GM18861 (cell line): ENCODE data around the gene MRPS12.
"Not testable (repeated sequence)": the region's sequence is repeated elsewhere in the genome, so short reads cannot be mapped to it uniquely, and the experiment has no call there.

Experiments used
- ATAC-seq: cut with Tn5 transposase; IDR thresholded peaks from one replicate; pipeline ENCODE4 v1.9.1; 2021; ENCODE audit not compliant: unreplicated experiment

The MRPS12 gene

GRCh38 chr19:38930776-38931520 is at the start of gene MRPS12:
Gene MRPS12 (plus strand): TSS chr19:38930944. CDS start chr19:38931295, 351 bp downstream.
- peak; percentile 86 for ATAC-seq

- ATAC-seq = no peak
Observed at GRCh38 chr19:38883286-38883685, 47.5 kb upstream of the MRPS12 start.

- not testable (repeated sequence) for ATAC-seq
Observed at GRCh38 chr19:38884691-38885090, 46.1 kb upstream of the MRPS12 start.

DNA sequence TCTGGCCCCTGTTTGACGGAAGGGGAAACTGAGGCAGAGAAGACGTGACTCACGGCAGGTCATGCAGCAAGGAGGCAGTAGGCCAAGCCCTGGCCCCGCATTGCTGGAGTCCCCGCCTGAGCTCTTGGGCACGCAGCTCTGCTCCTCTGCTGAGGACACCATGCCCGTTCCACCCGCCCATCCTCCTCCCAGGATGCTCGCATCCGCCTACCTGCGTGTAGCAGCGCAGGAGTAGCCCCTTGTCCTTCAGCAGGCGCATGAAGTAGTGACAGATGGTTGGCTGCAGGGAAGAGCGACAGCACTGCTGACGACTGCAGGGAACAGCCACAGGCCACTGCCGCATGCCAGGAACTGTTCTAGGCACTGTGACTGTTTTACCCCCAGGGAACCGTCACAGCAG is 41.9 kb upstream of the MRPS12 start:
- ATAC-seq = no peak

- no peak for ATAC-seq
Observed at GRCh38 chr19:38889803-38890202, 40.9 kb upstream of the MRPS12 start.

DNA sequence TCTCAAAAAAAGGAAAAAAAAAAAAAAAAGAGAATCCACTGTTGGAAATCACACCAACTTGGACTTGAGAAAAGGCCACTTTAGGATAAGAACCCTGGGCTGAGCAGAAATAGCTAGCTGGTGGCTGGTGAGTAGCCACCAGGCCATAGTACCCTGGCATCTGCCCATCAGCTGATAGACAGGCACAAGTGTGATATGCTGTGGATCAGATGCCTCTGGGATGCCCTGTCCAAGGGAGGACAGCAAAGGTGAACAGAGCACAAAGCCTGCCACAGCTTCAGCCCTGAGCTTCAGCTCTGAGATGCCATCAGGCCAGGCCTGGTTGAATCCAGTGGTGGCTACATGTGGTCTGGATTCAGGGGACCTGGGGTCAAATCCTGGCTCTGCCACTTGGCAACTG is 40.1 kb upstream of the MRPS12 start:
- no peak for ATAC-seq

DNA sequence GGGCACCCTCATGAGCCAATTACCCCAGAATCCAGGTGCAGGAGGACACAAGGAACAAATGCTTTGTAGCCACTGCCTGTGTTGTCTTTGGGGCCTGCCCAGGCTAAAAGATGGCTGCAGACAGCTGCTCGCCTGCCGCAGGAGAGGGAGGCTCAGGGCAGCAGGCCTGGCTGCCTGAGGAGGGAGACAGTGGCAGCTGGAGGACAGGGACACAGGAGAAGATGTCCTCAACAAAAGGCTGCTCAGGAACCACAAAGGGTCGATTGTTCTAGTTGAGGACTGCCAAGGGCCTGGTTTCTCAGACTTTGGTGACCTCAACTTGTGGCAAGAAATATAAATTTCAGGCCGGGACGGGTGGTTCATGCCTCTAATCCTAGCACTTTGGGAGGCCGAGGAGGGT is 39.0 kb upstream of the MRPS12 start:
- no peak for ATAC-seq

- ATAC-seq = no peak
Observed at GRCh38 chr19:38892841-38893240, 37.9 kb upstream of the MRPS12 start.

DNA sequence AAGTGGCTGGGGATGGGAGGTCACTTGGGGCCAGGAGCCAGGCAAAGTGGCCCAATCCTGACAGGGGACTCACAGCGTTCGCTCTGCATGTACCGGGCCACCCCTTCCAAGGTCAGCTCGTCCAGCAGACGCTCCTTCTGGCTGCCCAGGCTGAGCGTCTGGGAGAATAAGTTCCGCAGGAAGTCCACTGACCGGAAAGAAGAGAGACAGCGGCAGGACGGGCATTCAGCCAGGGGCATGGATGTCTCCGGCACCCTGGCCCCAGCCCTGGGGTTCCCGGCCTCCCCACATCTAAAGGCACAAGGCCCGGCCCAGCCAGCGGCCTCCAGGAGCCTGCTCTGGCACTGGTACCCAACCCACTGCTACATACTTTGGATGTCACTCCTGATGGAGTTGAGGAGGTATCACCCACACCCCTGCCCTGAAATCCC is 37.4 kb upstream of the MRPS12 start:
- no peak for ATAC-seq

GRCh38 chr19:38894968-38895367 is 35.8 kb upstream of the MRPS12 start:
- ATAC-seq = no peak

- no peak for ATAC-seq
Observed at GRCh38 chr19:38898788-38899446, 31.8 kb upstream of the MRPS12 start.

DNA sequence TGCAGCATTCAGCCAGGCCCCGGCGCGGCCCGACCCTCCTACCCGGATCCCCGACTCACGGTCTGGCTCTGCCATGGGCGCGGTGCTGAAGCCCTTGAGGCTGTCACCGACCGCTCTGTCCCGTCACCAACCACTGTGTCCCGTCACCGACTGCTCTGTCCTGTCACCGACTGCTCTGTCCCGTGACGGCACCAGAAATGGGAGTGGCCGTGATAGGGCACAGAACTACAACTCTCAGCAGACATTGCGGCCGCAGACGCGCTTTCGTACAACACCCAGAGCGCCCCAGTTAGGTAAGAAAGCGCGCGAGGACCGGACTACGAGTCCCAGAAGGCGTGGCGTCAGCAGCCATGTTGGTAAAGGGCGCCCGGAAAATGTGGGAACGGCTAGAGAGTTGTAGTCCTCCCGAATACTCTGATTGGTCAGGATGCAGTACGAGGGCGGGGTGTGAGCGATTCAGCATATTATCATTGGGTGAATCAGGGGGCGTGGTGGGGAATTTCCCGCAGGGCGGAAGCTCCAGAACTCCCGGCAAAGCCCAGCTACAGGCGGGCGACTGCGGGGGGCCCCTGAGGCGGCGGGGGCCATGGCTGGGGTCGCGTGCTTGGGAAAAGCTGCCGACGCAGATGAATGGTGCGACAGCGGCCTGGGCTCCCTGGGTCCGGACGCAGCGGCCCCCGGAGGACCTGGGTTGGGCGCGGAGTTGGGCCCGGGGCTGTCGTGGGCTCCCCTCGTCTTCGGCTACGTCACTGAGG is 31.1 kb upstream of the MRPS12 start, which contains the start of the genes NFKBIB and SIRT2:
Gene NFKBIB (plus strand): TSS at position 523 of the 755 bp plus-strand sequence. CDS start 64 bp downstream, at position 587.
Gene SIRT2 (minus strand): TSS at position 172 of the 755 bp plus-strand sequence. CDS start 97 bp downstream, at position 75.
- ATAC-seq = peak; percentile 87

DNA sequence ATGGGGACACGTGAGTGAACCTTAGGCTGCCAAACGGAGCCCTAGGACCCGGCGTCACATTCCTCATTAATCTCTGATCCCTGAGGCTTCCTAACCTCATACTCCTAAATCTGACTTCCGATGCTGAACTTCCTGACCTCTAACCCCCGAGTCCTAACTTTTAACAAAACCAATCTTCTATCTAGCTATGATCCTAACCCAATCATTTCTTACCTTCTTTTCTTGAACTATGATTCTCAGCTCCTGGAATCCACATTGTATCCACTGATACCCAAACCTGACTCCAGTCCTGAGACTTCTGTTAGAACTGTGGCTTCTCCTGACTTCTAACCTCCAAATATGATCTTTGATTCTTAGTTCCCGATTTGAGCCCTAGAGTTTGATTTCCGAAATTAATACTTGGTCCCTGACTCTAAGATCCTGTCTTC is 30.5 kb upstream of the MRPS12 start:
- ATAC-seq = no peak

GRCh38 chr19:38900743-38901190 is 30.0 kb upstream of the MRPS12 start:
- no peak for ATAC-seq

- ATAC-seq = no peak
Observed at GRCh38 chr19:38901683-38902082, 29.1 kb upstream of the MRPS12 start.

DNA sequence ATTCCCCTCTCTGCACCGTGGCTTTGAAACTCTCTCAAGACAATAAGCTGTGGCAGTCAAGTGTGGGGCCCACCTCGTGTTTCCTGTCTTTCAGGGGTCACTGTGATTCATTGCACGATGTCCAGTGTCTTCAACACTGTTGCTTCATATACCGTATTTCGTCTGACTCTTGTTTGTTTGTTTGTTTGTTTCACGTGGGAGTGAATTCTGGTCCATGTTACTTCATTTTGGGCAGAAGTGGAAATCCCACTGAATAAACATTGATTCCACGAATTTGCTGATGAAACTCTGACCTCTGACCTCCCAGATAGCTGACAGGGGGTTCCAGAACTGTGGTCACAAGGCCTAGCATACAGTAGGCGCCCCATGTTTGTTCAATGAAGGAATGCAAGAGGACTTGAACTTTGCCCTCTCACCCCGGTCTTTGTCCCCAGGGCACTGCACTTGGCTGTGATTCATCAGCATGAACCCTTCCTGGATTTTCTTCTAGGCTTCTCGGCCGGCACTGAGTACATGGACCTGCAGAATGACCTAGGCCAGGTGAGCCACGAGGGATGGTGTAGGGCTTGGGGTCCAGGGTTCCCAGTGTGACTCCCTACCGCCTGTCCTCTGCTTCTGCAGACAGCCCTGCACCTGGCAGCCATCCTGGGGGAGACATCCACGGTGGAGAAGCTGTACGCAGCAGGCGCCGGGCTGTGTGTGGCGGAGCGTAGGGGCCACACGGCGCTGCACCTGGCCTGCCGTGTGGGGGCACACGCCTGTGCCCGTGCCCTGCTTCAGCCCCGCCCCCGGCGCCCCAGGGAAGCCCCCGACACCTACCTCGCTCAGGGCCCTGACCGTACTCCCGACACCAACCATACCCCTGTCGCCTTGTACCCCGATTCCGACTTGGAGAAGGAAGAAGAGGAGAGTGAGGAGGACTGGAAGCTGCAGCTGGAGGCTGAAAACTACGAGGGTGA is 25.9 kb upstream of the MRPS12 start:
- no peak for ATAC-seq

DNA sequence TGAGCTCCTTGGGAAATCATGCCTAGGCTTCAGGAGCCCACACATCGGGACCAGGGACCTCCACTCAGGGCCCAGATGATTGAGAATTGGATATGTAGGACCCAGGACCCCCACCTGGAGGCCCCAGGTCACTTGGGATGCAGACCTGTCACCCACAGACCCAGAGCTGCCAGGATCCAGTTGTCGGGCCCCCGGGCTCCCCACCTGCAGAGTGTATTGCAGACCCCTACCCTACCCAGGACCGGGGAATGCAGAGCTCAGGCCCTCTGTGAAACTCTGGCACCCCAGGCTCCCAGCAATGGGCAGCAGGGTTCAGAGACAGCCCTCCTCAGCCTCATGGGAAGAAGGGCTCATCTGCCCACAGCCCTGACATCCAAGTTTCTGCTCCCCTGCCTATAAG is 25.1 kb upstream of the MRPS12 start:
- ATAC-seq = no peak

DNA sequence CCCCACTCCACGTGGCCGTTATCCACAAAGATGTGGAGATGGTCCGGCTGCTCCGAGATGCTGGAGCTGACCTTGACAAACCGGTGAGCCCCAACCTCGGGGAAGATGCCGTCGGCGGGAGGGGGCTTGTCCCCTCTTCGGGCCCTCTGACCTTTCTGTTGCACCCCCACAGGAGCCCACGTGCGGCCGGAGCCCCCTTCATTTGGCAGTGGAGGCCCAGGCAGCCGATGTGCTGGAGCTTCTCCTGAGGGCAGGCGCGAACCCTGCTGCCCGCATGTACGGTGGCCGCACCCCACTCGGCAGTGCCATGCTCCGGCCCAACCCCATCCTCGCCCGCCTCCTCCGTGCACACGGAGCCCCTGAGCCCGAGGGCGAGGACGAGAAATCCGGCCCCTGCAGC is 23.5 kb upstream of the MRPS12 start:
- ATAC-seq = no peak

GRCh38 chr19:38907670-38908069 is 23.1 kb upstream of the MRPS12 start:
- ATAC-seq = no peak

DNA sequence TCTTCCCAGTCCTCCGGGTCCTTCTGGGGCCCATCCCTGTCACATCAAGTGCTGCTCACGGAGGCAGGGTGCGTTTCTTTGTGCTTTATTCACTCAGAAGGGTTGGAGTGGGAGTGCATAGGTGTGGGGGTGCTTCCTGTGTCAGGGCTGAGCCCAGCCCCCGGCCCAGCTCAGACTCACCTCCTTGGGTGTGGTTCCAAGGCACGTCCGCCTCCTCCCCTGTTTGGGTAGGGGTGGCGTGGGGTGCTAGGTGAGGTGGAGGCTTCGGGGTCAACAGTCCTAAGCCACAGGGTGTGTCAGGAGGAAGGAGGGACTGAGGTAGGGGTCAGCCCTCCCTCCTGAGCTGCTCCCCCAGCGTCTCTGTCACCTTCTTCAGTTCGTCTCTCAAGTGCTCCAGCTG is 21.8 kb upstream of the MRPS12 start:
- ATAC-seq = no peak
